D341Med (cell line): Measurements from ENCODE around the gene TRABD.

Experiments used
- DNase-seq: peaks from one replicate; pipeline ENCODE4 v3.0.0; 2012; ENCODE audit warnings: low spot score

TRABD gene

DNA sequence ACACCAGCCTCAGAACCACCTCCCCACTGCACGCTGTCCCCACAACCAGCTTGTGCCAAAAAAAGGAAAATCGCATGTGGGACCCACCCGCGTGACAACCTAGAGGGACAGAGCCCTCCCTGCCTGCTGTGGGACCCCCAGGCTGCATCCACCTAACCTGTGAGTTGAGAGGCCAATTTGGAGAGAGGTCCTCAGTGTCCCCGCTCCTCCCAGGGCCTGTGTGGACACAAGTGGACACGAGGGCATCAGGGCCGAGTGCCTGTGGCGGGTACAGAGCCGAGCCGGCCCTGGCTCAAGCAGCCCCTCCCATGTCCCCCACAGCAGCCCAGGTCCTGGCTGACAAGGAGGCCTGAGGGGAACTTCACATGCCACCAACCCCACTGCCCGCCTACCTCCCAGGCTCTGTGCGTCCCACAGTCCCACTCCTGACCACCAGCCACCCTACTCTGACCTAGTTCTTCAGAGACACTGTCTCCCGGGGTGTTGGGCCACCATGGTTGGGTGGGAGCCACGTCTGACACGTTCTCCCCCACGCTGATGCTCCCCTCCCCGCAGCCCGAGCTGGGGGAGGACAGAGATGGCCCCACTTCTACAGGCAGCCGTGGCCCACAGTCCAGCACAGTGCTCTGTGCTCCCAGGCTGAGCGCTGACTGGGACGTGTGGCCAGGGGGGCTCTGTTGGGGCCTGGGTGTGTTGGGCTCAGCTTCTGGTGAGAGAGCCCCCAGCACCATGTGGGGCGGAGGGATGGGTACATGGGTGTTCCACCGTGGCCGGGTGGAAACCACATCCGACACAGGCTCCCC lies 34.3 kb downstream of the TRABD start:
- DNase-seq = no peak

DNA sequence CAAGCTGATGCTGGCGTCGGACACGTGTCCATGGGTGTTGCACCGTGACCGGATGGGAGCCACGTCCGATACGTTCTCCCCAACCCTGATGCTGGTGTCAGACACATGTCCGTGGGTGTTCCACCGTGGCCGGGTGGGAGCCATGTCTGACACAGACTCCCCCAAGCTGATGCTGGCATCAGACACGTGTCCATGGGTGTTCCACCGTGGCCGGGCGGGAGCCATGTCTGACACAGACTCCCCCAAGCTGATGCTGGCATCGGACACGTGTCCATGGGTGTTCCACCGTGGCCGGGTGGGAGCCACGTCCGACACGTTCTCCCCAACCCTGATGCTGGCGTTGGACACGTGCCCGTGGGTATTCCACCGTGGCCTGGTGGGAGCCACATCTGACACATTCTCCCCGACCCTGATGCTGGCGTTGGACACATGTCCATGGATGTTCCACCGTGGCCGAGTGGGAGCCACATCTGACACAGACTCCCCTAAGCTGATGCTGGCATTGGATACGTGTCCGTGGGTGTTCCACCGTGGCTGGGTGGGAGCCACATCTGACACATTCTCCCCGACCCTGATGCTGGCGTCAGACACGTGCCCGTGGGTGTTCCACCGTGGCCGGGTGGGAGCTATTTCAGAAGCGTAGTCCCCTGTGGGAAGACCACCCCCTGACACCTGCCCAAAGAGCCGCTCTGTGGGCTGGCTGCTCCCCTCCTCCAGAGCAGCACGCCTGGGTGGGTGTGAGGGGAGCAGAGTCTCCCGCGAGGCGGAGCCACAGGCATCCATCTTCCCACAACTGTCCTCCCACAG lies 35.1 kb downstream of the TRABD start:
- no peak for DNase-seq

DNA sequence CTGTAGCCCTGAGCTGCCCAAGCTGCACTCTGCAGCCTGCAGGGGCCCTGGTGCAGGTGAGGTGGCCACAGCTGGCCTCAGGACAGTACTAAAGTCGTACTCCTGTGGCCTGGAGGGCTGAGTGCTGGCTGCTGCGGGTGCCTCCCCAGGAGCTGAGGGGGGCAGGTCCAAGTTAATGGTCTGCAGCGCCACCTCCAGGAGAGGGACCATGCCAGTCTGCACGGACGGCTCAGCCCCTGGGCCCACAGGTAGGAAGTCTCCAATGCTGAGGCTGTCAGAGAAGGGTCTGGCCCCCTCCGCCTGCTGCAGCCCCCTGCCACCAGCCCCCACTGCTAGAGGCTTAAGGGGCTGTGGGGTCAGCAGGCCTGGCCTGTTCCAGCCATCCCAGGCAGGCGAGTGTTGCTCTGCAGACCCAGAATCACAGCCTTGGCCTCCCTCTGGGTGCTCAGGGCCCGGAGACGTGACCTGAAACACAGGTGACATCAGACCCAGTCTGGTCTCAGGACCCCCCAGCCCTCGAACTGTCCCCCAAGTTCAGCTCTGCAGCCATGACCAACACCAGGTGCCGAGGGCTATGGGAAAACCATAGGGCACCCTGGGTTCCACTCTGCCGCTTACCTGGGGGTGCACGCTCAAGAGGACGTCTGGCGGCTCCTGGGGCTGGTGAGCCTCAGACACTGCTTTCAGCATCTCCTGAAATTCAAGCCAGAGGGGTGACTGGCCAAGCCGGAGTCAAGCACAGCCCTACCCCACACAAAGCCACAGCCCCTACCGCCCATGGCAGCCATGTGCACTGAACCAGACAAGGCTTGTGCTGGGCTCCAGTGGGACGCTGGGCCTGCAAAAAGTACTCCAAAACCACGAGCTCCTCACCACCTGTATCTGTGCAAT lies 35.9 kb downstream of the TRABD start:
- DNase-seq = no peak

DNA sequence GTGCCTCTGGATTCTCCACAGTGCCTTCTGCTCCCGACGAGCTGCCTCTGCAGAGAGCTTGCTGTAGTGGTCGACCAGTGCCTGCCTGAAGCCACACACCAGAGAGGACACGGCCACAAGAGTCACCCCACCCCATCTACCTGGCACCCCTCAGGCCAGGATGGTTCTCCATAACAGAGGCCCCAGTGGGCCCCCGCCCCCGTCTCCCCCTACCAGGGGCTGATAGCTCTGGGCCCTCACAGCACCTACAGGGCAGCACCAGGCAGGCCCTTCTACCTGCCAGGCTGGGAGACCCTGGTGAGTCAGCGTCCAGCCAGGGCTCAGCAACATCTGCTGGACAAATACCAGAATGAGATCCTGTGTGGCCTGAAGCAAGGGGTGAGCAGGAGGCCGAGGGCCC lies 36.8 kb downstream of the TRABD start:
- no peak for DNase-seq

DNA sequence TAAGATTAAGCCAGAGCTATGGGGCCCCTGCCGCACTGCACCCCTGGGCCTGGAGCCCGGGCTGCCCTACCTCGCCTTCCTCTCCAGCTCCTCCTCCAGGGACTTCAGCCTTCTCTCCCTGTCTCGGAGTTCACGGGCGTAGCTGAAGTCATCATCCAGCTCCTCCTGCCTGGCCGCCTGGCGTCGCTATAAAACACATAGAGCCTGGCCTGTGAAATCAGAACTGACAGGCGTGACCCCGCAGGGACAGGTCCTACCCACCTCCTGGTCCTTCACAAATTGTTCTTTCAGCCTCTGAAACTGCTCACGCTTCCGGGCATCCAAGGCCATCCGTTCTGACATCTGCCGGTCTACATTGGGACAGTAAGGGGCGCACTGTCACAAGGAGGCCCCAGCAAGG lies 38.4 kb downstream of the TRABD start:
- DNase-seq = no peak

DNA sequence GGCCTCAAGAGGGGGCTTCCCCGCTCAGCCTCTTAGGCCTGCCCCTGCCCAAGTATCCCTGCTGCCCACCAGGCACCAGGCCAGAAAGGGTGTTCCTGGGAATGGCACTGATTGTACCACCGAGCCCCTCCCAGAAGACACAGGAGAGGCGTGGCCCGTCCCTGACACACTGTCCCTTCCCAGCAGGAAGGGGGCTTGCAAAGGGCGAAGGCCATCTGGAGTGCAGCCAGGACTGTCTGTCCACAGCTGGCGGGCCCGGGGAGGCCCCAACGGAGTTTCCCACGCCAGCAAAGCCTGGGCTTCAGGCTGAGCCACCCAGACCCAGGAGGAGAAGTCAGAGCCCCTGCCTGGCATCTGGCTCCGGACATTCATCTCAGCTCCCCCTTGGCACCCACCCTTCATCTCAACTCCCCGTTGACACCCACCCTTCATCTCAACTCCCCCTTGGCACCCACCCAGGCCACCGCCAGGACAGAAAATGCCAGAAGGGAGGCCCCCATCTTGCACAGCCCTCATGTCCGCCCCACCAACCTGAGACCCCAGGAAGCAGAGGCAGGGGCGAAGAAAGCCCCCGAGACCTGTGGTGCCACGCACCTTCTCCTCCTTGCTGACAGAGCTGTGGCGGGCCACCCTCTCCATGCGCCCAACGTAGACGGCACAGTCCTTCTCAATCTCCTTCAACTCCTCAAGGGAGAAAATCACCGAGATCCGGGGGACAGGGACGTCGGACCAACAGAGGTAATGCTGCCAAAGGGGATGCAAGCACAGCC lies 39.7 kb downstream of the TRABD start:
- DNase-seq = no peak

DNA sequence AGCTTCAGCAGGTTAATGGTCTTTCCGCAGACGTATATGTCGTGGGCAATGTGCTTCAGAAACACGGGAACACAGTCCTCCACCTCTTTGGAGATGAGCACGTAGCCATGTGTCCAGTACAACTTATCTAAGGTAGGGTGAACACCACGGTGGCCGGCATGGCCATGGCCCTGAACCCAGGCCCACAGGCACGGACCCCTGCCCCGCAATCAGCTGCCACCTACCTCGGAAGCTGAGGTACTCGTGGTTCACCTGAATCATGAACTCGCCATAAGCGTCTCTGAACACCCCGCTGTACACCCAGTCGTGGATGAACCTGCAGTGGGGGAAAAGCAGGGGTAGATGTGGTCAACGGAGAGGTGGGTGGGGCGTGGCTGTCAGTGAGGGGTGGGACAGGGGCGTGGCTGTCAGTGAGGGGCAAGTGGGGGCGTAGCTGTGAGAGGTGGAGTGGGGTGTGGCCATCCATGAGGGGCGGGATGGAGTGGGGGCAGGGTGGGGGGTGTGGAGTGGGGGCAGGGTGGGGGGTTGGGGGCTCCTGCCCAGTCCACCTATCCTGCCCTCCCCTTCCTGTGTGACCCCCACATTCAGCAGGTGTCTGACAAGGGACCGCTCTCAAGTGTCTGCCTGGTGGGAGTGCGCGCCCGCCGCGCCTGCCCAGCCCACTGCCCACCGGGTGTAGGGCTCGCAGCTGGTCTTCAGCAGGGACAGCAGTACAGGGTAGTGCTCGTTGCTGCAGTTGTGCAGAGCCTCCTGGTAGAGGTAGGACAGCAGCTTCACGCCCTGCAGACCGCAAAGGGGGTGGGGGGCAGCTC lies 40.6 kb downstream of the TRABD start:
- DNase-seq = no peak

DNA sequence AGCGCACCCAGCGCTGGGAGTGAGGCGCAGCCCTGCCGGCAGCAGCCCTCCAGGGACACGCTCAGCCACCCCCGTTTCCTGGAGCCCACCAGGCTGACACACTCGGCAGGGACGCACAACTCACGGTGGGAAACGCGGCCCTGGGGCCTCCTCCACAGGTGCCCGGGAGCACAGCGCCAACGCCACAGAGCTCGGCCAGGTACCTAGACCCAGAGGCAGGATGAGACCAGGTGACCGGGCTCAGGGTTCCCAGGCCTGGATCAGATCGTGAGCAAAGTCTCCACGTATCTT lies 41.1 kb downstream of the TRABD start:
- DNase-seq = no peak

DNA sequence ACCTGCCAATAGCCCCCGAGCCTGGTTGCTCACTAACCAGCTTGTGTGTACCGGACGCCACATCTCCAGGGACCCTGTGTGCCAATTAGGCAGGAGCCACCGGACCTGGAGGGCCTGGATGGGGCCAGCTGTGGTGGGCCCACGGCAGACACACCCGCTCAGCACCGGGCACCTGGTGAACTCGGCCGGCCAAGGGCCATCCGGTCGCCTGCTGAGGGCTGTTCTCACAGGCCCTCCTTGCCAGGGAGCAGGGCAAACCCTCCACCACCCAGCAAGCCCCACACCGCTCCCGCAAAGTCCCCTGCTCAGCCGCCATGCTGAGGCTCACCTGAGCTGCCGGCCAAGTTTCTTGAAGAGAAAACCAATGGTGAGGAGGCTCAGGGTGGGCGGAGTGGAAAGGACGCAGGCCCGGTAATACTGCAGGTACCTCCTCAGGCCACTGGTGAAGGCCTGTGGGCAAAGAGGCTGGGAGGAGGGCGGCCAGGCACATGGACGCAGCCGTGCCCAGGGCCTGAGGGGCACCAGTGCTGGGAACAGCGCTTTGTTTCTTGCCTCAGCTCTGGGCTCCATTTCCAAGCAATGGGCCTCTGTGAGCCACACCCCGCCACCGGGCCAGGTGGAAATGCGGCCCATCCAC lies 42.0 kb downstream of the TRABD start:
- no peak for DNase-seq

DNA sequence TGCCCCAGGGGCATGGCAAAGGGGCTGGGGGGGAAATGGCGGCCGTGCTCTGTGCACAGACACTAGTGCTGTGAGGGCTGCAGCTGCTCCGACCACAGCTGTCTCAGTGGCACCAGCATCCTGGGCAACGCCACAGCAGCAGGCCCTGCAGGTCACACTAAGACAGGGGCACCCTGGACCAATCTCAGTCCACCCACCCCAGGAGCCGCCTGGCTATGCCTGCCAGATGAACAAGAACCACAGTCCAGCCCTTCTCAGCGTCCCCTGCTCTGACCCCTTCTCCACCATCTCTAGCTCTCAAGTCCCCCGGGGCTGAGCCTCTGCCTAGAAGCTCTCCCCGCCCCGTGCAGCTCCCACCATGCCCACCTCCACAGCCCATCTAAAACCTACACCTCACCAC lies 42.7 kb downstream of the TRABD start:
- DNase-seq = no peak

DNA sequence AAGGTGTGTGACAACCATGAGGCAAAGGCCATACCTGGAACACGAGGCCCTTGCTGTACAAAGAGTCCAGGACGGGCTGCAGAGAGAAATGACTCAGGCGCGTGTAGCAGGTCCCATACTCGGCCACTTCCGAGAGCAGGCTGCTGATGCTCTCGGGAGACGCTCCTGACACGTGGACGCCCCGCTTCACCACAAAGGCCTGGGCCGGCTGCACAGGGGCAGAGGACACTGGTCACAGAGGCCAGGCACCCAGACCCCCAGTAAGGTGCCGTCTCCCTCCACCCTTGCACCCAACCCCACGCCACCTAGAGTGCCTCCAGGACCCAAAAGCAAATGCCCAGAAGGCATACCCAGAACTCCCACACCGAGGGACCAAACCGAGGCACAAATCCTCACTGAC lies 43.7 kb downstream of the TRABD start:
- DNase-seq = no peak

DNA sequence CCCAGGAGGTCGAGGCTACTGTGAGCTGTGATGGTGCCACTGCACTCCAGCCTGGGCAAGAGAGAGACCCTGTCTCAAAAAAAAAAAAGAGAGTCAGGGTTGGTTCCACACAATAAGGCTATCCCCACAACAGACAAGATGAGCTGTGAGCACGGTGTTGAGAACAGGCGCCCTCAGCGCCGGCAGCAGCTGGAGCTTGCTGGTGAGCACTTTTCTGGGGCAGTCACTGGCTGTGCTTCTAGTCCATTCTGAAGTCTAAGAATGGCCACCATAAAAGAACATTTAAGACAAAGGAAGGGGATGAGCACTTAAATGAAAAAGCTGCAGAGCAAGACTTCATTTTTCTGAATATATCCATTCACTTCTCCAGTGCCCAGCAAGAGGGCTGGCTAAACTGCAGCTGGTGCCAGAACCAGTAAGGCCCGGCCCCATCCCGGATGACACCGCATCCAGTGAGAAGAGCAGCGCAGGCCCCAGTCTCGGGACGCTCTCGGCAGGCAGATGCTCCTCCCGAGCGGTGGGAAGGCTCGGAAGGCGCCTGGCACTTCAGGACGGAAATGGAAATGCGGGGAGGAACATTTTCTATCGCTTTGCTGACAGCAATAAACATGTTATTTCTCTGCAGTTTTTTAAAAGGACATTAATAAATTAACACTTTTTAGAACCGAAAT lies 46.9 kb downstream of the TRABD start:
- no peak for DNase-seq

DNA sequence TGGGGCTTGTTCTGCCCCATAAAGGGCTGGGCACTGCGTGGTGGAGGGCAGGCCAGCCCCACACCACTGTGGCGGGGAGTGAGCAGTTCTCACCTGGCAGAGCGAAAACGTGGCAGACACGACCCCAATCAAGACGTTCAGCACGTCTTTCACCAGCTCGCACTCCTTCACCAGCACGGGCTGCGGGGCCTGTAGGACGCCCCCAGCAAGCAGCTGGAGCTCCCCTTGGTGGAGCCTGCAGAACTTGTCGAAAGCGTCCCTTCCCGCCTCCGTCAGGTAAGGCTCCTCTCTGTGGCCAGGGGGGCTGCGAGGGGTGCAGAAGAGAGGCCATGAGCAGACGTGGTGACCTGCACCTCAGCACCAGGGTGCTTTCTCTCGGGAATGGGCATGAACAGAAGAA lies 47.5 kb downstream of the TRABD start:
- no peak for DNase-seq

DNA sequence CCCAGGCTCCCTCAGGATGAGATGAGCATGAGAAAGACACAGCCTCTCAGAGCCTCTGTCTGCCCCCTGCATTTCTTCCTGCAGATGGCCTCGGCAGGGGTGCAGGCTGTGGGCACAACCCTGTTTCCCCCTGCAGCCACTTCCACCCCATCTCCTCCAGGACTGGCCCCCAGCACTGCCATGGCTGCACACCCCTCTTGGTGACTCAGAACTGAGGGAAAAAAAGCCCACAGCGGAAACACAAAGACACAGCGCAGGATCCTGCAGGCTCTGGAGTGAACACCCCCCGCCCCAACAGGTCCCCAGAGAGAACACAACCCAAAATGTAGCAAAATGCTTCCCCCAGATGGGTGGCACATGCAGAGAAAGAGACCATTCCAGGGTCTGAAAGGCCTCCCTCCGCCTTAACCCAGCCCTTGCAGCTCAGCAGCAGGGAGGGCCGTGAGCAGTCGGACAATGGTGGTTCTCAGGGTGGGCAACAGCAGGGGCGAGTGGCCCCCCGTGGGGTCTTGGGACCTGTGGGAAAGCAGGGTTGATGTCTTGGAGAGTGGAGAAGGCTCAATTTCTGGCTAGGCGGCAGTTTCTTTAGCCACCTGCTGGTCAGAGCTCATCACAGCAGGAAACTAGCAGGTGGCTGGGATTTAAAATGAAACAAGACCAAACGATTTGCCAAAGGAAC lies 51.2 kb downstream of the TRABD start:
- peak; percentile 73 for DNase-seq

DNA sequence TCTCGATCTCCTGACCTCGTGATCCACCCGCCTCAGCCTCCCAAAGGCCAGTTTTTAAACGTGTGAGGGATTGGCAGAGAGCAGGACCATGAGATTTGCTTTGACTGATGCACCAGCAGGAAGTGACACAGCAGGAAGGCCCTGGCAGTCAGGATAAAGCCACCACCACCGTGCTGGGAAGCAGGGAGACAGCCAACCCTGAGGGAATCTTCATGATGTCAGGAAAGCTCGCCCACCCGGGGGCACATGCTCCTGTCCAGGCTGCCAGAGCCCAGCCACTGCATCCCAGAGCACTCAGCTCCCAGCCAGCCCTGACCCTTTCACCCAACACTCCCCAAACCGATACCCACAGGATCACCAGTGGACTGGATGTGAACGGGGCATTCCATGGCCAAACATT lies 53.0 kb downstream of the TRABD start:
- no peak for DNase-seq

DNA sequence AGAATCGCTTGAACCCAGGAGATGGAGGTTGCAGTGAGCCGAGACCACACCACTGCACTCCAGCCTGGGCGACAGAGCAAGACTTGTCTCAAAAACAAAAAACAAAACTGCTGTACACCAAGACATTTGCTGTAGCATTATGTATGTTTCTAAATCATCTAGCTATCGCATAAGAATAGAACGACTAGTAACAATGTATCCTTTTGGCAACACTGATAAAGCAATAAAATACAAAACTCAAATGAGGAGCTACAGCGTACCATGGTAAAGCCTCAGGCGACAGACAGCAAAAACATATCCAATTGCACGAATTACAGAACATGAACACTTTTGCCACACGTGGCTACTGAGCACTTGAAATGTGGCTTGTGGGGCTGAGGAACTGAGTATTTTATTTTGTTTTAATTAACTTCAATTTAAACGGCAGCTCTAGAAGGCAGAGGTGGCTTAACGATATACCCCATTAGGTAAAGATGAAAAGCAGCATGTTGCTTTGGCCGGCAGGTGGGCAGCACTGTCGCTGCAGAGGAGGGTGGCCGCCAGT lies 56.8 kb downstream of the TRABD start:
- no peak for DNase-seq

DNA sequence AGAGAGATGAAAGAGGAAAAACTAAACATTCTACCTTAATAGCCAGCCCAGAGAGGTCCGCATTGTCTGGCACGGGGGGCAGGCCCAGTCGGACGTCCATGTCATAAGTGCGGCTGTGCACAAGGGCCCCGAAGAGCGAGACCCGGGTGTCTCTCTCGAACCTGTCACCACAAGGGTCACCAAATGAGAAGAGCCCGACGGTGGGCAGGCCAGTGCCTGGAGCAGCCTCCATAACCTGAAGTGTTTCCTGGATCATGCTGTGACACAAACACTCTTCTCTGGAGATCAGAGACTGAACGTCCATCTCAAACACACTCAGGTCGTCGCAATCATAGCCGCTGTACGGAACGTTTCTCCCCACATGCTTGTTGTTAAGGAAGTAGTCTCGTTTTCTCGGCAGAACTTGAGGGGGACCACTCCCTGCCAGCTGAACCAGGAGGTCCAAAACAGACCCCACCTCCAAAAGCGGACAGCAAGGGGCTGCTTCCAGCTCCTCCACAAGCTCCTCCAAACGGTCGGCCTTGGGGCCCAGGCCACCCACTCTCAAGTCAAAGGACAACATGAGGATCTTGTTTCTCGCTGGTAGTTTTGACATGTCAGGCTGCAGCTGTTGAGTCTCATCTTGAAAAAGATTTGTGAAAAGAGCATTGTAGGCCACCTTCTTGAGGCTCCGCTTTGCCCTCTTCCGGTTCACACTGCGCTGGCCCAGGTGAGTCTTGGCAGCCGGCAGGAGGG lies 58.1 kb downstream of the TRABD start:
- no peak for DNase-seq

DNA sequence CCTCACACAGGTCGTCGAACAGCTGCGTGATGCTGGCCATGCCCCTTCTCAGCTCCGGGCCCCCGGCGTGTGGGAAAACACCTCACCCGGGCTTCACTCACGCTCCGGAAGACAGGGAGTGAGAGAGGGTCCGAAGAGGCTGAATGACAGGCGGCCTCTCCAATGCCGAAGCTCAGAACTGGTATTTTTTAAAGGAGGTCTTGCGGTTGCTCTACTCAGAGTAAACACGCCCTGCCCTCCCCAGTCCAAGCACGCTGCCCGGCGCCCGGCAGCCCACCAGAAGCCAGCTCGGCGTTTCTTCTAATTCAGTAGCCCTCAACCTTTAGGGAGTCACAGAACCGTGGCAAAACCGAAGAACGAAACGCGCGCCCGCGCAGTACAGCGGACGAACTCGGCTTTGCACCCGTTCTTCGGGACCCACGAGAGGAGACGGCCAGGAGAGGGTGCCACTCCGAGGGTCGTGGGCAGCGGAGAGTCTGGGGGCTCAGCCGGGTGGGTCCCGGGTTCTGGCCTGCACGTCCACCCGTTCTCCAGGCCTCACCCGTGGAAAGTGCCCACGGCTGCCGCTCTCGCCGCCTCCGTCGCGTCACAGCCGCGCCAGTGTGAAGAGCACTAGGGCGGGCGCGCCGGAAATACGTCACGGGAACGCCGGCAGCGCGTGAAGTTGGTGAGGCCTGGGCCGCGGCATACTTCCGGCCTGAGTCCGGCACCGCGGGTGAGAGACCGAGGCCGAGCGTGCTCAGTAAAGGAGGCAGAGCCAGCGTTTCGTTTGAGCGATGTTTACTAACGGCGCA lies 58.9 kb downstream of the TRABD start, which contains the start of gene TUBGCP6:
TUBGCP6 (minus strand) TSS at position 604 of the 794 bp plus-strand sequence; CDS start at position 40, 564 bp downstream.
- DNase-seq = peak; percentile 95
